H1 (cell line): ENCODE results near the gene HTRA2. TPM values are rescaled to one million over a fixed set of nuclear protein-coding genes. Genes with fewer than 3 reads are reported as not detected.

Experiments
- CTCF ChIA-PET: fragments of 300-600 bp; sonication (Branson Sonifier 250); formaldehyde crosslinking; loops from one replicate; lab custom pipeline; 2021; ENCODE audit not compliant: partially characterized antibody; lab: Charles Lee
- POLR2A ChIA-PET: fragments of 300-600 bp; sonication (Branson Sonifier 250); formaldehyde crosslinking; loops from one replicate; lab custom pipeline; 2021; ENCODE audit warnings: inconsistent platforms; ENCODE audit not compliant: partially characterized antibody; lab: Charles Lee
- DNase-seq, 2 experiments: peaks; one replicate each; pipeline versions ENCODE4 v3.0.0 to v3.0.0-alpha.2; 2010 to 2022; ENCODE audit warnings: low spot score in 2 of 2, low read depth in 1 of 2, mixed read lengths in 1 of 2
- FAIRE-seq: peaks from 2 replicates; lab custom pipeline; 2011; peaks lifted over from hg19 to GRCh38; lab: Jason Lieb, UNC
- H2AFZ ChIP-seq: 2 replicates; pipeline ENCODE4 v1.8.1; 2012; ENCODE audit warnings: low read length, inconsistent platforms
- H2AK5ac ChIP-seq: 2 replicates; pipeline ENCODE4 v1.6.1; 2013; ENCODE audit warnings: low read depth, low read length
- H2BK120ac ChIP-seq: replicated peaks from 2 replicates; pipeline ENCODE3; 2013; ENCODE audit warnings: low read depth, low read length, inconsistent platforms
- H2BK12ac ChIP-seq: 2 replicates; pipeline ENCODE4 v1.6.1; 2013; ENCODE audit warnings: low read depth, low read length
- H2BK15ac ChIP-seq: 2 replicates; pipeline ENCODE4 v1.6.1; 2013; ENCODE audit warnings: low read length
- H2BK20ac ChIP-seq: 2 replicates; pipeline ENCODE4 v1.6.1; 2013; ENCODE audit warnings: low read length
- H2BK5ac ChIP-seq: 2 replicates; pipeline ENCODE4 v1.6.1; 2013; ENCODE audit warnings: low read depth, low read length
- H3K14ac ChIP-seq: 2 replicates; pipeline ENCODE4 v1.6.1; 2013; ENCODE audit warnings: inconsistent platforms; ENCODE audit not compliant: insufficient read length
- H3K18ac ChIP-seq: 2 replicates; pipeline ENCODE4 v1.6.1; 2013; ENCODE audit warnings: low read length; ENCODE audit errors: extremely low read depth
- H3K23ac ChIP-seq: 2 replicates; pipeline ENCODE4 v1.6.1; 2013; ENCODE audit warnings: inconsistent platforms; ENCODE audit not compliant: insufficient read length
- H3K23me2 ChIP-seq: 2 replicates; pipeline ENCODE4 v1.6.1; 2013; ENCODE audit warnings: low read depth, low read length
- H3K27ac ChIP-seq: 2 replicates; pipeline ENCODE4 v1.6.1; 2011; ENCODE audit warnings: low read depth, low read length, inconsistent platforms
- H3K27me3 ChIP-seq, 4 experiments: replicated peaks in 1 of 4; 1 replicate in 1 of 4; 2 replicates in 3 of 4; pipeline versions ENCODE4 v1.6.1 to v1.8.1; 2011 to 2013; ENCODE audit warnings: low read length in 3 of 4, mild to moderate bottlenecking in 3 of 4, inconsistent platforms in 2 of 4, mixed read lengths in 2 of 4, moderate library complexity in 1 of 4; ENCODE audit not compliant: control insufficient read depth in 3 of 4, insufficient read depth in 3 of 4; ENCODE audit errors: extremely low read depth in 1 of 4
- H3K36me3 ChIP-seq, 4 experiments: 2 replicates each; pipeline versions ENCODE4 v1.6.1 to v1.8.1; 2011 to 2013; ENCODE audit warnings: mild to moderate bottlenecking in 4 of 4, low read length in 3 of 4, moderate library complexity in 2 of 4, control low read depth in 1 of 4, inconsistent platforms in 1 of 4; ENCODE audit not compliant: insufficient read depth in 4 of 4, control insufficient read depth in 2 of 4
- H3K4ac ChIP-seq: replicated peaks from 2 replicates; pipeline ENCODE3; 2013; ENCODE audit warnings: low read length, low read depth, mixed read lengths, inconsistent platforms; ENCODE audit not compliant: insufficient read length
- H3K4me1 ChIP-seq, 4 experiments: replicated peaks in 1 of 4; 1 replicate in 1 of 4; 2 replicates in 3 of 4; pipeline versions ENCODE4 v1.6.1 to v1.8.1; 2011 to 2013; ENCODE audit warnings: low read length in 3 of 4, inconsistent platforms in 2 of 4, mixed read lengths in 1 of 4; ENCODE audit not compliant: insufficient read depth in 4 of 4, control insufficient read depth in 3 of 4
- H3K4me2 ChIP-seq, 2 experiments: 2 replicates each; pipeline versions ENCODE4 v1.6.1 to v1.8.1; 2011 to 2013; ENCODE audit warnings: low read depth in 2 of 2, low read length in 2 of 2, control low read depth in 1 of 2, inconsistent platforms in 1 of 2, mild to moderate bottlenecking in 1 of 2; ENCODE audit not compliant: insufficient read depth in 1 of 2
- H3K4me3 ChIP-seq, 4 experiments: fragments of 200-600, 300-600 bp in 1 of 4; sonication (generic), shearing (Covaris generic), sonication (Bioruptor Twin) in 1 of 4; 2 replicates each; pipeline versions ENCODE4 v1.5.1 to v1.8.1; 2011 to 2016; ENCODE audit warnings: low read length in 4 of 4, low read depth in 3 of 4, control low read depth in 2 of 4, inconsistent platforms in 2 of 4, mild to moderate bottlenecking in 2 of 4, mixed read lengths in 1 of 4, moderate library complexity in 1 of 4; ENCODE audit not compliant: insufficient read depth in 2 of 4; ENCODE audit errors: extremely low read depth in 1 of 4
- H3K56ac ChIP-seq: replicated peaks from 2 replicates; pipeline ENCODE3; 2013; ENCODE audit warnings: low read depth, mild to moderate bottlenecking, mixed read lengths, low read length, inconsistent platforms; ENCODE audit not compliant: insufficient read length
- H3K79me1 ChIP-seq: 2 replicates; pipeline ENCODE4 v1.6.1; 2013; ENCODE audit warnings: low read depth, low read length, control low read depth
- H3K79me2 ChIP-seq, 2 experiments: 2 replicates each; pipeline versions ENCODE4 v1.6.1 to v1.8.1; 2012 to 2013; ENCODE audit warnings: low read length in 2 of 2, mild to moderate bottlenecking in 2 of 2, inconsistent platforms in 1 of 2; ENCODE audit not compliant: insufficient read depth in 2 of 2, control insufficient read depth in 1 of 2
- H3K9ac ChIP-seq, 4 experiments: replicated peaks in 1 of 4; 1 replicate in 1 of 4; 2 replicates in 3 of 4; pipeline versions ENCODE4 v1.6.1 to v1.8.1; 2011 to 2013; ENCODE audit warnings: low read depth in 3 of 4, low read length in 3 of 4, control low read depth in 2 of 4, mild to moderate bottlenecking in 2 of 4, moderate library complexity in 2 of 4, inconsistent platforms in 1 of 4; ENCODE audit errors: extremely low read depth in 1 of 4
- H3K9me3 ChIP-seq, 2 experiments: 2 replicates each; pipeline versions ENCODE4 v1.6.1 to v1.8.1; 2012 to 2013; ENCODE audit warnings: mild to moderate bottlenecking in 2 of 2, moderate library complexity in 2 of 2, control low read depth in 1 of 2, inconsistent platforms in 1 of 2, low read depth in 1 of 2, low read length in 1 of 2, mixed read lengths in 1 of 2; ENCODE audit not compliant: insufficient read depth in 2 of 2
- H4K20me1 ChIP-seq, 2 experiments: replicated peaks in 1 of 2; 2 replicates each; pipeline versions ENCODE3 to v1.8.1; 2011 to 2013; ENCODE audit warnings: inconsistent platforms in 2 of 2, low read length in 2 of 2, mild to moderate bottlenecking in 1 of 2; ENCODE audit not compliant: insufficient read depth in 2 of 2, control insufficient read depth in 1 of 2
- H4K5ac ChIP-seq: 2 replicates; pipeline ENCODE4 v1.6.1; 2013; ENCODE audit warnings: low read length, low read depth, mixed read lengths, inconsistent platforms; ENCODE audit not compliant: insufficient read length
- H4K8ac ChIP-seq: 2 replicates; pipeline ENCODE4 v1.8.0; 2013; ENCODE audit warnings: mild to moderate bottlenecking, moderate library complexity, low read length, inconsistent platforms; ENCODE audit not compliant: insufficient read depth; ENCODE audit errors: extremely low read depth
- H4K91ac ChIP-seq: replicated peaks from 2 replicates; pipeline ENCODE3; 2013; ENCODE audit warnings: low read length, mixed read lengths, inconsistent platforms; ENCODE audit not compliant: insufficient read length
- ASH2L ChIP-seq: fragments of 200-600, 300-600 bp; sonication (generic); IDR thresholded peaks from one replicate; pipeline ENCODE4 v1.7.1; 2017; ENCODE audit warnings: low read length
- BCL11A ChIP-seq, 2 experiments: IDR thresholded peaks; one replicate each; pipeline ENCODE4 v1.6.1; 2011; ENCODE audit warnings: low read depth in 2 of 2, low read length in 2 of 2, mild to moderate bottlenecking in 2 of 2
- CBX8 ChIP-seq: fragments of 300-800, 300-1000 bp; sonication (generic); IDR thresholded peaks from 2 replicates; pipeline ENCODE4 v1.7.1; 2016; ENCODE audit warnings: low read depth, low read length, borderline replicate concordance
- EP300 ChIP-seq, 2 experiments: IDR thresholded peaks; 1 replicate in 1 of 2; 2 replicates in 1 of 2; pipeline ENCODE4 v1.6.1; 2011 to 2012; ENCODE audit warnings: low read depth in 2 of 2, low read length in 2 of 2, mild to moderate bottlenecking in 2 of 2, borderline replicate concordance in 1 of 2, inconsistent platforms in 1 of 2, moderate library complexity in 1 of 2
- NANOG ChIP-seq: IDR thresholded peaks from 2 replicates; pipeline ENCODE4 v1.6.1; 2011; ENCODE audit warnings: low read length, low read depth, mild to moderate bottlenecking, inconsistent platforms; ENCODE audit not compliant: insufficient read depth, poor library complexity, severe bottlenecking
- RBBP5 ChIP-seq: IDR thresholded peaks from 2 replicates; pipeline ENCODE4 v1.7.1; 2012; ENCODE audit warnings: low read depth, mild to moderate bottlenecking, inconsistent platforms, low read length, moderate library complexity, borderline replicate concordance
- SRF ChIP-seq: IDR thresholded peaks from 2 replicates; pipeline ENCODE4 v1.6.1; 2011; ENCODE audit warnings: mild to moderate bottlenecking, low read depth, low read length, moderate library complexity
- WGBS, 2 experiments: shearing (Covaris generic) in 1 of 2; methylation state at CpG; one replicate each; pipeline versions ENCODE4 v1.1.6 to v1.1.7; 2013 to 2015; ENCODE audit warnings: low lambda C conversion rate in 2 of 2, mixed read lengths in 2 of 2, inconsistent platforms in 1 of 2, low coverage in 1 of 2, missing lambda C conversion rate in 1 of 2; ENCODE audit not compliant: insufficient replicate concordance in 2 of 2, insufficient coverage in 1 of 2, insufficient read length in 1 of 2; ENCODE audit errors: extremely low coverage in 1 of 2, missing lambda C conversion rate in 1 of 2; 5-methylcytosine and 5-hydroxymethylcytosine counted together
- polyA plus RNA-seq, 7 experiments: library from polyadenylated mRNA; depleted of rRNA in 3 of 7; stranded (reverse) in 5 of 7; unstranded in 2 of 7; fragments of >200 nt in 5 of 7; fragments of 200-250 nt in 2 of 7; gene quantifications; 1 replicate in 5 of 7; 2 replicates in 1 of 7; 4 replicates in 1 of 7; pipeline versions ENCODE4 v1.2.1 to v1.2.3, GENCODE V29; 2011 to 2013; ENCODE audit warnings: missing spikeins in 2 of 7, mixed read lengths in 2 of 7
- total RNA-seq: library from RNA; stranded (reverse); fragmentation: NEBNext Ultra II Directional; extraction: Animal tissue kit (Norgen Biotek cat#: 25700); gene quantifications from 2 replicates; pipeline ENCODE4 v1.2.1, GENCODE V29; 2021

Gene HTRA2
- total and polyA plus RNA-seq, 2 of the 8 experiments (the other 6 are each of a cell fraction or from before 2014, with no cell fraction given), result 21.6 to 37.6 TPM

DNA sequence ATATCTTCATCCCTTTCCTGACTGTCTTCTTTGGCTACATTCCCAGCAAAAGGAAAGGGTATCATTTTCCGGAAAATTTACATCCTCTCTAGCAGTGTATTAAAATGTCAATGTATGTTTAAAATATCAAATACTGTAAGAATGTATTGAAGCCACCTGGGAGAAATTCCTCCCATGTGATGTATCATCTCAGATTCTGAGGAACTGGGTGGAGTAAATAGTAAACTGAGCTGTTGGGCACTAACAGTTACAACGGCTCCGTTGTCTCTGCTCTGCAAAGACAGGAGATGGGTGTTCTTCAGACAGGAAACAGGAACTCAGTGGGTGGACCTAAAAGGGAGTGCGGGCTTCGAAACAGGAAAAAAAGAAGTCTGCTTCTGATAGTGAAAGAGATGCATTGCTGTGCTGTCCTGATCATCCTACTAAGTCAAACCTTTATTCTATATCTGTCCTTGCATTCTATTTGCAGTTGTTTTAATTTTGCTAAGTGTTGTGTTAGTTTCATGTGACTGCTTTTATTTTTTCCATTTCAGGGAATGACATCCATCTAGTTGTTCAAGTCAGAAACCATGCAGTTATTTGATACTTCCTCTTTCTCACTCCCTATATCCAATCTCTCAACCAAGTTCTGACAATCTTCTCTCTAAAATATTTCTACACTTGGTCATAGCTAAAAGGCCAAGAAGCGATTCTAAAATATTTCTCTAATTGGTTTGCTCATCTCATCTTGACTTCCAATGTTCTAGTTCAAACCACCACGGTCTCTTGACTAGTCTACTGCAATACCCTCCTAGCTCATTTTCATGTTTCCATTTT, 44.2 kb downstream of the HTRA2 start:
- DNase-seq, result no peak
- Histone ChIP-seq H2BK12ac (no peak overlapping the region), H3K36me3 (no peaks in the 10 kb centered on the region), H3K27me3 (no peaks in the 10 kb centered on the region), H3K23ac (no peak overlapping the region), H4K8ac (no peak overlapping the region), H3K9me3 (no peaks in the 10 kb centered on the region), H4K91ac (no peak overlapping the region), H3K79me1 (no peaks in the 10 kb centered on the region), H3K18ac (no peak overlapping the region), H2BK20ac (no peak overlapping the region), H3K4me1 (no peaks in the 10 kb centered on the region), H3K23me2 (peaks cover 4% of the 10 kb centered on the region; the same call in 1 of the 2 replicates), H4K5ac (no peak overlapping the region), H3K4me3 (no peak overlapping the region), H3K4ac (no peak overlapping the region), H2AFZ (no peak overlapping the region), H2BK5ac (no peak overlapping the region), H2AK5ac (no peak overlapping the region), H3K79me2 (no peaks in the 10 kb centered on the region), H3K9ac (no peak overlapping the region)
- TF ChIP-seq ASH2L (no peak), NANOG (no peak), EP300 (IDR thresholded peaks at IDR 0.05; ENCODE audit: borderline replicate concordance in 1 of 2, low read depth in 2 of 2, low read length in 2 of 2) (no peak), SRF (no peak), RBBP5 (no peak), BCL11A (IDR thresholded peaks at IDR 0.05; ENCODE audit: low read depth in 2 of 2, low read length in 2 of 2) (no peak), CBX8 (no peak)
- TF ChIP-seq, all 59 proteins: peak for 0
- no peaks in the 10 kb centered on the region for H4K20me1 ChIP-seq
- no peak overlapping the region for H3K14ac ChIP-seq
- H2BK120ac ChIP-seq, result no peak overlapping the region
- 80% methylated on average over 7 of the region's 7 CpGs; no CpG with 5 or more reads in 1 of the 2 experiments for WGBS, 2 experiments
- CTCF ChIA-PET, result interaction anchor here (0.6 to 10.0 kb wide), 10 partner anchors 14 to 175 kb away, joined by 3 to 158 read pairs (median 4); no protein-coding TSS in a partner anchor
- FAIRE-seq, result no peak
- no peak overlapping the region for H2BK15ac ChIP-seq
- POLR2A ChIA-PET, result interaction anchor here (1.1 to 1.3 kb wide), 2 partner anchors 9 to 67 kb away, joined by 3 to 4 read pairs; no protein-coding TSS in a partner anchor
- no peak overlapping the region for H3K27ac ChIP-seq
- H3K4me2 ChIP-seq, result no peak overlapping the region
- no peak overlapping the region for H3K56ac ChIP-seq
